Measurements from ENCODE around the gene WBP11.
"Not testable (repeated sequence)": the region's sequence is repeated elsewhere in the genome, so short reads cannot be mapped to it uniquely, and the experiment has no call there.

The WBP11 gene

DNA sequence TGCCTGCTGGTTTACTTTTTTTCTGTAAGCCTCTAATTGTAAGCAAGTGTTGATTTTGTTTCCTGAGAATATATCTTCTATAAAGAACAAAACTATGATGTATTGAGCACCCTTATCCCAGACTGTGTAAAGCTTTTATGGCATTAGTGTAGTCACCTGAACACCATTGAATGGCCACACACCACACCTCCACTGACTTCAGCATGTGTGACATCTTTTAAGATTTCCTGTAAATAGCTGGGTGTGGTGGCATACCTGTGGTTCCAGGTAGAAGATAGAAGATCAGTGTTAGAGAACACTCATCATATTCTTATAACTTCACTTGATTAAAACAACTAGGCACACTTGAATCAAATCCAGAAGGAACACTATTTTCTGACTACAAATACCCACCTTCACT is 51.3 kb downstream of the WBP11 start:
- no peak overlapping the region for H3K4me3 ChIP-seq (ENCODE audit: low read depth, low read length)
- TF ChIP-seq, protein P1, sequence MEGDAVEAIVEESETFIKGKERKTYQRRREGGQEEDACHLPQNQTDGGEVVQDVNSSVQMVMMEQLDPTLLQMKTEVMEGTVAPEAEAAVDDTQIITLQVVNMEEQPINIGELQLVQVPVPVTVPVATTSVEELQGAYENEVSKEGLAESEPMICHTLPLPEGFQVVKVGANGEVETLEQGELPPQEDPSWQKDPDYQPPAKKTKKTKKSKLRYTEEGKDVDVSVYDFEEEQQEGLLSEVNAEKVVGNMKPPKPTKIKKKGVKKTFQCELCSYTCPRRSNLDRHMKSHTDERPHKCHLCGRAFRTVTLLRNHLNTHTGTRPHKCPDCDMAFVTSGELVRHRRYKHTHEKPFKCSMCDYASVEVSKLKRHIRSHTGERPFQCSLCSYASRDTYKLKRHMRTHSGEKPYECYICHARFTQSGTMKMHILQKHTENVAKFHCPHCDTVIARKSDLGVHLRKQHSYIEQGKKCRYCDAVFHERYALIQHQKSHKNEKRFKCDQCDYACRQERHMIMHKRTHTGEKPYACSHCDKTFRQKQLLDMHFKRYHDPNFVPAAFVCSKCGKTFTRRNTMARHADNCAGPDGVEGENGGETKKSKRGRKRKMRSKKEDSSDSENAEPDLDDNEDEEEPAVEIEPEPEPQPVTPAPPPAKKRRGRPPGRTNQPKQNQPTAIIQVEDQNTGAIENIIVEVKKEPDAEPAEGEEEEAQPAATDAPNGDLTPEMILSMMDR (IDR thresholded peaks at IDR 0.05; ENCODE audit: low read depth, low read length) = no peak

DNA sequence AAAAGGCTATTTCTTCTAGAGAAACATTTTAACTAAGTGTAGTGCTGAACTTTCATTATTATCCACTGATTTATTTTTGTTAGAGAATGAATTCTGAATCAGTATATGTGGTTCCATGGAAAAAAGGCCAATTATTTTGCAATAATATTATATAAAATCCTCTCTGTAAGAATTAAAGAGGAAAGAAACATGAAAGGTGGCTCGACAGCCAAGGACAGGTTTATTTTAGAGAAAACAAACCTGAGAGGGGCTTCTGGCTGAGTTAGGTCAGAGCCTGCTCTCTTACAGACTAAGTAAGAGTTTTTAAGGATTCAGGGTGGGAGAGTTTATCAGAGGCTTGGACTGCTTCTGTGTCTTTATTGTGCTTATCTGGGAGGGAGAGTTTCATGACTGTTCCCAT is 60.2 kb downstream of the WBP11 start:
- no peak overlapping the region for H3K4me3 ChIP-seq (ENCODE audit: low read depth, low read length)
- TF ChIP-seq, protein P1 (IDR thresholded peaks at IDR 0.05; ENCODE audit: low read depth, low read length) = no peak

DNA sequence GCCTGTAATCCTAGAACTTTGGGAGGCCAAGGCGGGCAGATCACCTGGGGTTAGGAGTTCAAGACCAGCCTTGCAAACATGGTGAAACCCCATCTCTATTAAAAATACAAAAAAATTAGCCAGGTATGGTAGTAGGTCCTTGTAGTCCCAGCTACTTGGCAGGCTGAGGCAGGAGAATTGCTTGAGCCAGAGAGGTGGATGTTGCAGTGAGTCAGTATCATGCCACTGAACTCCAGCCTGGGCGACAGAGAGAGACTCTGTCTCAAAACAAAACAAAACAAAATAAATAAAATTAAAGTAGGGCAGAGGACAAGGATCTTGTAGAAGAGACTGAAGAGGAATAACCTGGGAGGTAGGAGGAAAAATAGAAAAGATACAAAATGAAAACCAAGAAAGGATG is 61.3 kb downstream of the WBP11 start:
- H3K4me3 ChIP-seq (ENCODE audit: low read depth, low read length) = no peak overlapping the region

DNA sequence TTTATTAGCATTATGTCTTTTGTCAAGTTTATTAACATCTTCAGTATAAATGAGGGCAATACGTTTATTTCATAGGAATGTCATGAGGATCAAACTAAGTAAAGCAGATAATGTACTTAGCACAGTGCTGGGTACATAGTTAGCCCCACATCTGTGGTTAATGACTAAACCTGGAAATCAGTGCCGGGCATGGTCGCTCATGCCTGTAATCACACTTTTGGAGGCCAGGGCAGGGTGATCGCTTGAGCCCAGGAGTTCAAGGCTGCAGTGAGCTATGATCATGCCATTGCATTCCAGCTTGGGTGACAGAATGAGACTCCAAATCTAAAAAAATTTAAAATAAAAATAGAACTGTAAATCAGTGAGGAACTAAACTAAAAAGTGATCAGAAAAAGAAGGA is 62.1 kb downstream of the WBP11 start:
- TF ChIP-seq, protein P1 (IDR thresholded peaks at IDR 0.05; ENCODE audit: low read depth, low read length) = no peak
- no peak overlapping the region for H3K4me3 ChIP-seq (ENCODE audit: low read depth, low read length)

More for the DNA sequence above, 61.3 kb downstream of the WBP11 start:
- TF ChIP-seq, protein P1 (IDR thresholded peaks at IDR 0.05; ENCODE audit: low read depth, low read length) = no peak

DNA sequence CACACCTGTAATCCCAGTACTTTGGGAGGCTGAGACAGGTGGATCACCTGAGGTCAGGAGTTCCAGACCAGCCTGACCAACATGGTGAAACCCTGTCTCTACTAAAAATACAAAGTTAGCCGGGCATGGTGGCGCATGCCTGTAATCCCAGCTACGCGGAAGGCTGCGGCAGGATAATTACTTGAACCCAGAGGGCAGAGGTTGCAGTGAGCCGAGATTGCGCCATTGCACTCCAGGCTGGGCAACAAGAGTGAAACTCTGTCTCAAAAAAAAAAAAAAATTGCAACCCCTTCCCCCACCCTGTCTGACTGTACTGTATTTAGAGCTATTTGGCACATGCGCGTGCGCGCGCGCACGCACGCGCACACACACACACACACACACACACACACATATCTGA is 66.8 kb downstream of the WBP11 start:
- H3K4me3 ChIP-seq (ENCODE audit: low read depth, low read length) = not testable (repeated sequence)
